Stimulated activated CD4-positive, alpha-beta T cell treated with anti-CD3 and anti-CD28 coated beads, Interleukin-12 subunit alpha, Interleukin-12 subunit beta, amount 100 ng/mL, for 48 hours (primary cell): ENCODE data around the gene NUP98.
"Not testable (repeated sequence)": the region's sequence is repeated elsewhere in the genome, so short reads cannot be mapped to it uniquely, and the experiment has no call there.

ENCODE experiments used
- DNase-seq, 3 donors: peaks; one replicate each; pipeline ENCODE4 v3.0.0-alpha.2; 2020; ENCODE audit warnings: low read depth in 2 of 3, low spot score in 1 of 3

The NUP98 gene

DNA sequence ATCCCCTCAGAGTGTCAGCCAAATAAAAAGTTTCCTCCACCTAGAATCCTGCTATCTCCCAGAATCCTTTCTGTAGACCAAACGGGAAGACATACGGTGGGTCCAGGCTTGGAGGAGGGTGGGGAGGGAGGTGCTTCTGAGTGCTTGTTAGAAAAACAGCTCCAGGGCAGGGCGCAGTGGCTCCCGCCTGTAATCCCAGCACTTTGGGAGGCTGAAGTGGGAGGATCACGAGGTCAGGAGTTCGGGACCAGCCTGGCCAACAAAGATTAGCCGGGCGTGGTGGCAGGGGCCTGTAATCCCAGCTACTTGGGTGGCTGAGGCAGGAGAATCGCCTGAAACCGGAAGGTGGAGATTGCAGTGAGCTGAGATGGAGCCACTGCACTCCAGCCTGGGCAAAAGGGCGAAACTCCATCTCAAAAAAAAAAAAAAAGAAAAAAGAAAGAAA is 154.2 kb downstream of the NUP98 start:
- DNase-seq: not testable (repeated sequence)

DNA sequence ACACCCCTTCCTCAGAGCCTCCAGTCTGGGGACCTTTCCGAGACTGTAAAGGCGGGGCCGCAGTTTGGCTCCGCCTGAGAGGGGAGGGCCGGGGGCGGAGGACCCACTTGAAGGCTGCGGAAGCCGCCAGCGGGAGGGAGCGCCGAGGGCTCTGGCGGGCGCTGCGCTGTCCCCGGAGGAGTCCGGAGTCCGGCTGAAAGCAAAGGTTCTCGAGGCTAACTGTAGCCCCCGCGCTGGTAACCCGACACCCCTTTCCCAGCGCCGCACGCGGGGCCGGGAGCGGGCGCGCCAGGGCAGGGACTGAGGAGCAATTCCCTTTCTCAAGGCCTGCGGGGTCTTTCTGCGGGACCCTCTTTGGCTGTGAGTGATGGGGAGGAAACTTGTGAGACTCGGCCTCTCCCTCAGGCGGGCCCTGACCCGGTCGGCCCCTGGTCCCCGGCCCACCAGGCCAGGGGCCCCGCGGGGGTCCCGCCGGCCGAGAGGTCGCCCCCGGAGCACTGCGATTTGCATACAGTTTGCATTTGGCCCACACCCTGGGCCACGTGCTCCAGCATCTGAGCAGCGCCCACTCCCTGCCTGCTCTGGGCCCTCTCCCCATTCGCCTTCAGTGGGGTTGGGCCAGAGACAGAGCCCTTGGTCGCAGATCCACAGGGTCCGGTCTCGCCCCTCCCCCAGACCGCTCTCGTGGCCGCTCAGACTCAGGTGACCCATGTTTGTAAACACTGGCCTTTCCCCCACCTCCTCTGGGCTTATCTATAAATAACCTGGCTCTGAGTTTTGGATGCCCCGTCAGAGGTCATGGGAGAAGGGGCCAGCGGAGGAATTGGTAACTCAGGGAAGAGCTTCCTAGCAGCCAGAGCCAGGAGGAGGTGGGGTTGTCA is 155.0 kb downstream of the NUP98 start:
- peak in 2 of 3 donors; percentile 66 to 70 for DNase-seq

DNA sequence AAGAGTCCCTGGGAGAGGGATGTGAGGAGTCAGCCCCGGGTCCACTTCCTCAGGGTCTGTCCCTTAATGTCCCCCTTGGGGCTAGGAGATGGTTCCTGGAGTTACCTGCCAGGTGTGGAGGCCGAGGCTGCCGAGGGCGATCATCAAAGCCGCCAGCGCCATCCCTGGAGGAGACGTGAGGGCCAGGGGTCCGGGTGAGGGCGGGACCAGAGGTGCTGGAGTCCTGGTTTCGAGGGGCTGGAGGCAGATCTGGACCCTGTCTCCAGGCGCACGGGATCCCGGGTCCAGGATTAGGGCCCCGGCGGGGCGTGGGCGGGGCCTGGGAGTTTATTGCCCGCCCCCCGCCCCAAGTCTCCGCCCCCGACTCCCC is 155.7 kb downstream of the NUP98 start, which contains the start of gene ART5:
TSS of gene ART5 (minus strand) at position 292 of the 370 bp plus-strand sequence. CDS start at position 162, 130 bp downstream.
- DNase-seq: no peak

DNA sequence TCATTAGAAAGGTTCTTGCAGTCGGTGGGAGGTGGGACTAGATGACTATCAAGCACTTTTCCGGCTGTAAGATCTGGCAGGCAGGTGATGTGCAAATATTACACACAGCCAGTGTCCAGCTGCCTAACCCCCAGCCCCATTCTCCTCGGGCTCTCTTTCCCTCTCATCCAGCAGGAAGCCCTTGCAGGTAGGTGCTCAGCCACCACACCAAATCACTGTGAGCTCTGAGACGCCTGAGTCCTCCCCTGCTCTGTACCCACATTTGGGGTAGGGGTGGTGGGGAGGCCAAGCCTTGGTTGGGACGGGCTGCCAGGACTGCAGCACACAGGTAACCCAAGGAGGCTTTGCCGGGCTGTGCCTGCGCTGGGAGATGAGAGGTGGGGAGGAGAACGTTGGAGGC is 156.2 kb downstream of the NUP98 start:
- DNase-seq: no peak

DNA sequence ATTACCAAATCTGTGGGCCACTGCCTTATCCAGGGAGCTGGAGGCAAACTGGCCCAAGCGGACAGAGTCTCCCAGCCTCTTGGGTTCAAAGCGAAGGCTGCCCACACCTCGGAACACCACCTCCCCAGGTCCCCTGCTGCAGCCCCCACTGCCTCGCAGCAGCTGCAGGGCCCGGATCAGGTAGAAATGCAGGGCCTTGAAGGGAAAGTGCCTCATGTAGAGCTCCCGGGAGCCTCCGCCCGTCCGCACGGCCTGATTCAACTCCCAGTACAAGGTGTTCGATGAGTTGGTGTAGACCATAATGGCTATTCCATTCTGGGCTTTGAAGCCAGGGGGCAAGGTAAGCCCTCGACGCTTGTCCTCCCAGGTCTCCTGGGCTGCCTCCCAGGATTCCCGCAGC is 157.5 kb downstream of the NUP98 start:
- DNase-seq: no peak

DNA sequence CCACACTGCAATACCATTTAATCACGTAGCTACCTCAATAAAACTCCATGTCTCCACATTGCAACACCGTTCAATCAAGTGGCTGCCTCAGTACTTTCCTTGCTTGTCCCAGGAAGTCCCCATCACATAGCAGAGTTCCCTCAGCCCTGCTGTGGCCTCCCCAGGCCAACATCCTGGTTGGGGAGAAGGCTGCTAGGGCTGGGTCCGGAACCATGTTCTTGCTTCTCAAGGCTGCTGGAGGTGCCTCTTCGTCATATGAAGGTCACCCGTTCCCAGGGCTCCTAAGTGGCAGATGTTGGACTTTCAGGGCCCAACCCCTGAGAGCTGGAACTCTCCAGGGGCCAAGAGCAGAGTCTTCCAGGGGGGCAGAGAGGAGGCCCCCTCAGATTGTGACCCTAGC is 158.8 kb downstream of the NUP98 start:
- DNase-seq: no peak

DNA sequence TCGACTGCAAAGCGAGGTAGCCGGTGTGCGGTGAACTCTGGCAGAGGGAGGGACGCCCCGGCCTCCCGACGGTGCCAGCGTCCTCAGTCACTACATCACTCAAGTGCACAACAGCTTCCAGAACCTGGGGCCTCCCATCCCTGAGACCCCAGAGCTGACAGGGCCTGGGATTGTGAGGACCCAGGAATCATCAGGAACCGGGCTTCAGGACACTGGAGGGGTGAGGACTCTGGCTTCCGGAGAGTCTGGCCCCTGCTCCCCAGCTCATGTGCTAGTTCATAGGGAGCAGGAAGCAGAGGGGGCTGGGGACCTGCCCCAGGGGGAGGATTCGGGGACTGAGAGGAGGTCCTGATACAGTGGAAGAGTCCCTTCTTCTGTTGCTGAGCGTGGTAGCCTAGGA is 160.2 kb downstream of the NUP98 start:
- no peak for DNase-seq

DNA sequence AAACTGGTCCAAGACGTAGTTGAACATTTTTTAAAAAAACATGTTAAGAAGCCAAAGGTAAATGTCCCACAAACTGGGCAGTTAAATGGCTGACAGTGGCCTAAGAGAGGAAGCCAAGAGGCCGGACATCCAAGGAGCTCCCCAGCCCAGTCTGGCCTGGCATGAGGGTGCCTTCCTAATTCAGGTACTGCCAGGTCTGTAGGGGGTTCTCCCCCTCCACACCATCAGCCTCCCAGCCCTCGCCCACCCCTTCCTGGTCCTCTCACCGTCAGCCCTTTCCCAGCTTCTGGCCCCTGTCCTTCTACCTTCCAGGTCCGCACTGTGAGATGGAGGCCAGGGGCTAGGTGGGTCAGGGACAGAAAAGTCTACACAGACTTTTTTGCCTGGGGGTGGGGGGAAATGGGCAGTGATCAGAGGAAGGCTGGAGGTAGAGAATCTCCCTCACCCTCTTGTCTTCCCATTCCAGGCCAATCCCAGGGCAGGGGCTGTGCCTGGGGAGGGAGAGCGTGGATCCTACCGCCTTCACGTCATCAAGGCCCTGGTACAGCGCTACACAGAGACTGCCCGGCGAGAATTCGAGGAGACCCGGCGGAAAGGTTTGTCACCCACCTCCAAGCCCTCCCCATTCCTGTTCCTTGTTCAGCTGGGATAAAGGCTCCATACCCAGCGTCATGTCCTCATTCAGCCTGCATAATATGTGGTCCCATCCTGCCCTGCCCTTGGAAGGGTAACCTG is 161.5 kb downstream of the NUP98 start:
- DNase-seq: no peak

DNA sequence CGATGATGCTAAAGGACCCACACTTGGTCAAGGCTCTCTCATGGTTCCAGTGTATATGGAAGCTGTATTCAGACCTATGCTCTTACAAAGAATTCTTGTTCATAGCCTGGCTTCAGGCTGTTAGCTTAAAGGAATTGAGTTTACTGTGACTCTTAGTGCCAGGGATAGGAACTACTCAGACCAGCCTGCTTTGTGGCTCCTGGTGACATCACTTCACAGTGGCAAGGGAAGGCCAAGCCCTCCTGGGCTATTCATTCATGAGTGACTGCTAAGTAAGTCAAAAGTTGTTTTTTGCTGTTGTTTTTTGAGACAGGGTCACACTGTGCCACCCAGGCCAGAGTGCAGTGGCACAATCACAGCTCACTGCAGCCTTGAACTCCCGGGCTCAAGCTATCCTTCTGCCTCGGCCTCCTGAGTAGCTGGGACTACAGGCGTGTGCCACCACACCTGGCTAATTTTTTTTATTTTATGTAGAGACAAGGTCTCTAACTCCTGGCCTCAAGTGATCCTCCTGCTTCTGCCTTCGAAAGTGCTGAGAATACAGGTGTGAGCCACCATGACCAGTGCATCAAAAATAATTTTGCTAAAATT is 165.2 kb downstream of the NUP98 start:
- no peak for DNase-seq

DNA sequence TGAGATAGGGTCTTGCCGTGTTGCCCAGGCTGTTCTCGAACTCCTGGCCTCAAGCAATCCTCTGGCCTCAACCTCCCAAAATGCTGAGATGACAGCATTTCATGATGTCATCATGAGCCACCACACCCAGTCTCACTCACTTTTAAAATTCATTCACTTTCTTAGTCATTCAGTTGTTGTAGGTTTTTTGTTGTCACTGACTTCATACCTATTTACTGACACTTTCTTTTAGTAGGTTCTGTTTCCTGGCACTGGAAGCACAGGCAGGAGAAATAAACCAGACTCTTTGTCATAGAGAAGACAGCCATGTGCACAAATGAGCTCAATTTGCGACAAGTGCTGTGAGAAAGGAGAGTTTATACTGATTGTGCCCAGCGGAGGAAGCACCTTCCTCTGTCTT is 166.0 kb downstream of the NUP98 start:
- no peak for DNase-seq

DNA sequence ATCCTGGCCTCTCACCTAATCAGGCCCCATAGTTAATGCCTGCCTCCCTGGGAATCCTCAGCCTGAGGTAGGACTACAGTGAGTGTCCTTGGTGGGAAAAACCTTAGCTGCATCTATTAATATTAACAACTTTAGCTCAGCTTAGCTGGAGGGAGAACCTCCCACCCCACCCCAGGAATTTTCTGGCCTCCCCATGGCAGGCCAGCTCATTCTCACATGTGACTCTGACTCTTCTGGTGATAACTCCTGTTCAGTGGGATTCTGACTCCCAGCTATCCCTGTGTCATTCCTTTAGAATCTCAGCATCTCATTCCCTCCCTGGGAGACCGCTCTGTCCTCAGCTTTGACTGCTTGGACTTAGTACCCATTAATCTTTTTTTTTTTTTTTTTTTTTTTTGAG is 170.1 kb downstream of the NUP98 start:
- no peak for DNase-seq

DNA sequence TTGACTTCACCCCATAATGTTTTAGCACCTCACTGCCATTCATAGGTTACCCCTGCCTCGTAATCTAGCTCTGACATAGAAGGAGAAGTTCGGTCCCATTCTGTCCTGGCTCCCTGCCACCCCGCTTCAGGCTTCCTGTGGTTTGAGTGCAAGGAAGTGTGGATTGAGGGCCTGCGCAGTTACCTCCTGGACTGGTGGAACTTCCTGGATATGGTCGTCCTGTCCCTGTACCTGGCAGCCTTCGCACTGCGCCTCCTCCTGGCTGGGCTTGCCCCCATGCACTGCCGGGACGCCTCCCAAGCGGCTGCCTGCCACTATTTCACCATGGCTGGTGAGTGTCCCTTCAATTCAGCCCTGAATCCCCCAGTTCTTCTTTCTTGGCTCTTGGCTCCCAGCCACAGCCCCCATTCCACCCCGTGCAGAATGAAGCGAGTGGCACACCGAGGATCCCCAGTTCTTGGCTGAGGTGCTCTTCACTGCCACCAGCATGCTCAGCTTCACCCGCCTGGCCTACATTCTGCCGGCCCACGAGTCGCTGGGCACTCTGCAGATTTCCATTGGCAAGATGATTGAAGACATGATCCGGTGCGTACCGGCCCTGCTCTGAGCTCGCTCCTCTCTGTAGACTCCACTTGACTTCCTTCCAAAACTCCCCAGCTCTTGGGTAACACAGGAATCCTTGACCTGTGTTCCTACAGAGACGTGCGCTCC is 170.9 kb downstream of the NUP98 start:
- DNase-seq: no peak
